ENCODE results near the gene C11orf86.
"Not testable (repeated sequence)": the region's sequence is repeated elsewhere in the genome, so short reads cannot be mapped to it uniquely, and the experiment has no call there.

Gene C11orf86

GRCh38 chr11:66992041-66992440, 16.9 kb downstream of the C11orf86 start:
- no peak for DNase-seq

- no peak for DNase-seq
Observed at GRCh38 chr11:66996609-66997273, 21.6 kb downstream of the C11orf86 start.

GRCh38 chr11:66999555-66999954, 24.5 kb downstream of the C11orf86 start:
- DNase-seq = no peak

GRCh38 chr11:67001332-67001731, 26.2 kb downstream of the C11orf86 start:
- DNase-seq = no peak

- no peak for DNase-seq
Observed at GRCh38 chr11:67002297-67002913, 27.3 kb downstream of the C11orf86 start.

GRCh38 chr11:67002921-67003411, 27.9 kb downstream of the C11orf86 start:
- DNase-seq = no peak

GRCh38 chr11:67005200-67005599, 30.1 kb downstream of the C11orf86 start:
- not testable (repeated sequence) for DNase-seq

DNA sequence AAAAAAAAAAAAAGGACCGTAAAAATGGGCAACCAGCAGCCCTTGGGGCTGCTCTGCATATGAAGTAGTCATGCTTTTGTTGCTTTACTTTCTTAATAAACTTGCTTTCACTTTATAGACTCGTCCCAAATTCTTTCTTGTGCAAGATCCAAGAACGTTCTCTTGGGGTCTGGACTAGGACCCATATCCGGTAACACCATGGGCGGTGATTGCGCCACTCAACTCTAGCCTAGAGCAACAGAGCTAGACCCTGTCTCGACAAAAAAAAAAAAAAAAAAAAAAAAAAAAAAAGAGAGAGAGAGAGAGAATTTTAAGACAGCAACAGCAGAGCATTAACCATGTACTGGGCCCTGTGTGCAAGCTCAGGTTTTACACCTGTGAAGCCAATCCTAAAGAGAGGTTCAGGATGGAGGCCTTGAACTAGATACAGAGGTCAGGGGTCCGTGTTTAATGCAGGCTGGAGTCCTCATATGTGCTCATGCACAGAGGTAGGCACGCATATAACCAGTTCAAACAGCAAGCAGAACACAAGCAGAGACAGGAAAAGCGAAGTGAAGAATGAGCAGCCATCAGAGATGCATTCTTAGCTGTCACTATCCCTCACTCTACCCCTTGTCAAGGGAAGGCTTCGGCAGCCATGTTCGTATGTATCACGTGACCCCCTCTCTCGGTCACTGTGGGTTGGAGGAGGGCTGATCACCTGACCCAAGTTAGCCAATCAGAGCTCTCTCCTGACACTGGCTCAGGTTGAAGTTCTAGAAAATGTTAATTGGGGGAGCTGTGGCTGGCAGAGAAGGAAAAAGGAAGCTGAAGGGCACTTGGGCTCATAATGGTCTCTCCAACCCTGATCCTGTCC, 31.2 kb downstream of the C11orf86 start:
- no peak for DNase-seq

- no peak for DNase-seq
Observed at GRCh38 chr11:67007126-67007525, 32.0 kb downstream of the C11orf86 start.

GRCh38 chr11:67010296-67010905, 35.3 kb downstream of the C11orf86 start:
- DNase-seq = no peak

GRCh38 chr11:67013511-67014045, 38.5 kb downstream of the C11orf86 start:
- DNase-seq = no peak

GRCh38 chr11:67014343-67014742, 39.2 kb downstream of the C11orf86 start:
- DNase-seq = no peak

- DNase-seq = no peak
Observed at GRCh38 chr11:67015048-67015447, 39.9 kb downstream of the C11orf86 start.

GRCh38 chr11:67016550-67016949, 41.4 kb downstream of the C11orf86 start:
- no peak for DNase-seq

- DNase-seq = no peak
Observed at GRCh38 chr11:67020949-67021348, 45.8 kb downstream of the C11orf86 start.

DNA sequence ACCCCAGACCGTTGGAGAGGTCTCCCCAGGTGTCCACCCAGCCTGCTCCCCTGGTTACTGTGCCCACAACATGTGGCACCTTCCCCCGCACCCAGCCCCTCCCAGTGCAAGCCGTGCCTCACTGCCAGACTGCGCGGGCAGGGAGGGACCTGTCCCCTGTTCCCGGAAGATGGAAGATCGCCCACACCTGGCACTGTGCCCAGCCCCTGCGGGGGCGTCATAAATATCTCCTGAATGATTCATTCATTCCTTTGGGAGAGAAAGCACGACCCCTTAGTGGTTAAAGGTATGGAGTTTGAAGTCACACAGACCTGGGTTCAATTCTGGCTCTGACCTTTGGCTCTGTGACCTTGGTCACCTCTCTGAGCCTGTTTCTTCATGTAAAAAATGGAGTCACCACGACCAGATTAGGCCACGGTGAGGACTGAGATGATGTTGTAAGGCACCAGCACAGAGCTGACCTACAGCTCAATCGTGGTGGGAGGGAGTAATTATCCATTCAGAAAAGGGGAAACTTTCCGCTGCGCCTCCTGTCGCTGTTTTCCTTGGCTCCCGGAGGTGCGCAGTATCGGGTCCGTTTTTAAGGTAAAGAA, 47.3 kb downstream of the C11orf86 start:
- no peak for DNase-seq

DNA sequence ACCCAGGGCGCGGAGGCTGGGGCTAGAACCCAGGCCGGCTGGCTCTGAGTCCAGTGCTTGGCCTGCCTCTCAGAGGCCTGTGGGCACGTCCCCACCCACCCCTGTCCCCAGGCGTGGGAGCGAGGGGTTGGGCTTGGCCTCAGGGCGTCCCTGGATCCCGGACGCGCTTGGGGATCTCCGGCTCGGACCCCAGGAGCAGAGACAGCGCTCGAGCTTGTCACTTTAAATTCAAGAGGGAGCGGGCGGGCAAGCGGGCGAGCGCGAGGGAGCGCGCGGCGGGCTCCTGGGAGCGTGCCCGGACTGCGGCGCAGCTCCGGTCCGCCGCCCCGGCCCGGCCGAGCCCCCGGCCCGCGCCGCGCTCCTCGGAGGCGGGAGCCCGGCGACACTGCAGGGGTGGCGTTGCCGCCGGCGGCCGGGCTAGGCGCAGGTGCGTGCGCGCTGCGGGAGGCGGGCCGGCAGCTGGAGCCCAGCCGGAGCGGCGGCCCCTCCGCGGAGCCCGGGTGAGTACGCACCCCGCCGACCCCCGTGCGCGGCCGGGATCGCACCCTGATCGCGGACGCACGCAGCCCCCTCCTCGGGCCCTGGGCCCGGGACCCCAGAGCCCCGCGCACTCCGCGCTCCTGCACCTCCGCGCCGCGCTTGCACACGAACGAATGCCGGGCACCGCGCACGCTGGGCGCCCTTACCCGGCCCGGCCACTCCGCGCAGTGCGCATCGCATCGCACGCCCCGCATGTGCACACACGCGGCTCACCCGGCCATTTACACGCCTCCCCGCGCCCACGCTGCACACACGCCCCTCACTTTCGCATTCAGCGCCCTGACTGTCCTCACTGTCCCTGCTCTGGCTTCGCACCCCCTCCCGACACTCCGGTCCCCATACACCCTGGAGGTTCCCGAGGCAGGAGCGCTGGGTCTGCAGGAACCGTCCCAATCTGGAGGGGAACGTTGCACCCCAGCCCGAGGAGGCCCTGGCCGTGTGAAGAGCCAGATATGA, 48.2 kb downstream of the C11orf86 start, which contains the start of gene SYT12:
SYT12 (plus strand) TSS at position 174 of the 996 bp plus-strand sequence. CDS start 7,011 bp downstream, outside the sequence.
- DNase-seq = no peak

- no peak for DNase-seq
Observed at GRCh38 chr11:67023957-67024353, 48.9 kb downstream of the C11orf86 start.

DNA sequence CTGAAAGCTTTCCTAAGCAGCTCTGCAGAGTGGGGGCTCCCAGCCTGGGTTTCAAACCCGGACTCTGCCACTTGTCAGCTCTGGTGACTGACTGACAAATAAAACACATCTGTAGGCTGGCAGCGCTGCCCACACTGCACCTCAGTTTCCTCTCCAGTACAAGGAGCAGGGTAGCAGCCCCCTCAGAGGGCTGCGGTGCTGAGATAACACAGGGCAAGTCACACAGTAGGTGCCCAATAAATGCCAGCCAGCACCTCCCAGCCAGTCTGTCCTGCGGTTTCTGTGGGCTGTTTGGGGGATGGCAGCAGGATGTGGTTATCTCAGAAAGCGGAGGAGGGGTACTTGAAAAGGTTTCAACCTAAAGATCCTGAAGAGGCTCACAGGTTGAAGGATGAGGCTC, 49.3 kb downstream of the C11orf86 start:
- peak; percentile 31 for DNase-seq

DNA sequence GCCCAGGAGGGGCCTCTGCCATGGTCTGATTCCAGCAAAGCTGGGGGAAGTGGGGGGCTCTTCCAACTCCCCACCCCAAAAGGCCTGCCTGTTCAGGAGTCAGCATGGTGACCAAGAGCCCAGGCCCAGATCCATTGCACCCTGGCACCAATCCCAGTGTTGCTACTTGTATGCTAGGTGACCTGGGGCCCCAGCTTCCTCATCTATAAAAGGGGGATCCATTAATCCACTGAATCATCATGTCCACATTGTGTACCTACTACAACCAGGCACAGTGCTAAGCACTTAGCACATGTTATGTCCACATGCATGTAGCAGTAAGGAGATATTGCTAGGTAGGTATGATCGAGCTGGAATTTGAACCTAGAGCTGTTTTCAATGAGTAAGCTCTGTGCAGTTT, 49.9 kb downstream of the C11orf86 start:
- DNase-seq = no peak

- no peak for DNase-seq
Observed at GRCh38 chr11:67025750-67026149, 50.6 kb downstream of the C11orf86 start.
